GM21825 (cell line): ENCODE measurements around the gene PRKCE.
A peak's percentile ranks its signal among the peaks of the same experiment; 100 is the strongest.

Experiments used
- ATAC-seq: cut with Tn5 transposase; IDR thresholded peaks from one replicate; pipeline ENCODE4 v1.9.1; 2021; ENCODE audit warnings: mild to moderate bottlenecking, moderate library complexity; ENCODE audit not compliant: unreplicated experiment

The PRKCE gene

GRCh38 chr2:45722477-45722876 is 71.0 kb downstream of the PRKCE start:
- ATAC-seq, result no peak

- ATAC-seq, result no peak
These were observed 72.4 kb downstream of the PRKCE start for GRCh38 chr2:45723857-45724256.

GRCh38 chr2:45724335-45724734 is 72.9 kb downstream of the PRKCE start:
- ATAC-seq, result no peak

GRCh38 chr2:45725731-45726130 is 74.3 kb downstream of the PRKCE start:
- ATAC-seq, result no peak

GRCh38 chr2:45726188-45726587 is 74.7 kb downstream of the PRKCE start:
- ATAC-seq, result no peak

- peak; percentile 72 for ATAC-seq
These were observed 77.0 kb downstream of the PRKCE start for GRCh38 chr2:45728458-45728942.

- ATAC-seq, result peak; percentile 53
These were observed 78.5 kb downstream of the PRKCE start for GRCh38 chr2:45729753-45730512.

GRCh38 chr2:45731141-45731540 is 79.7 kb downstream of the PRKCE start:
- ATAC-seq, result no peak

GRCh38 chr2:45732436-45732835 is 81.0 kb downstream of the PRKCE start:
- no peak for ATAC-seq

GRCh38 chr2:45732946-45733345 is 81.5 kb downstream of the PRKCE start:
- ATAC-seq, result no peak

- no peak for ATAC-seq
These were observed 82.9 kb downstream of the PRKCE start for GRCh38 chr2:45734336-45734735.

GRCh38 chr2:45734952-45735351 is 83.5 kb downstream of the PRKCE start:
- no peak for ATAC-seq

GRCh38 chr2:45736757-45737704 is 85.6 kb downstream of the PRKCE start:
- ATAC-seq, result no peak

GRCh38 chr2:45739796-45740485 is 88.5 kb downstream of the PRKCE start:
- no peak for ATAC-seq

- no peak for ATAC-seq
These were observed 89.8 kb downstream of the PRKCE start for GRCh38 chr2:45741161-45741850.

- ATAC-seq, result no peak
These were observed 92.3 kb downstream of the PRKCE start for GRCh38 chr2:45743531-45744396.

- ATAC-seq, result no peak
These were observed 93.8 kb downstream of the PRKCE start for GRCh38 chr2:45745231-45745630.

GRCh38 chr2:45746888-45747287 is 95.4 kb downstream of the PRKCE start:
- ATAC-seq, result no peak

- no peak for ATAC-seq
These were observed 95.9 kb downstream of the PRKCE start for GRCh38 chr2:45747363-45747762.

- no peak for ATAC-seq
These were observed 96.8 kb downstream of the PRKCE start for GRCh38 chr2:45748239-45748638.
